ENCODE measurements around the gene USP31. TPM values are rescaled to one million over a fixed set of nuclear protein-coding genes. Genes with fewer than 3 reads are reported as not detected.

Gene USP31
- total RNA-seq, 1 experiment from 2014 or later: 6.7 TPM

- H3F3A ChIP-seq (ENCODE audit: low read length, unreplicated experiment): no peaks in the 10 kb centered on the region
- no peak overlapping the region for H3K27ac ChIP-seq (ENCODE audit: low read length)
- H4K20me1 ChIP-seq (ENCODE audit: low read length): no peaks in the 10 kb centered on the region
- BruUV-seq (replicated peaks): no TSS peak
- H3K9me3 ChIP-seq (ENCODE audit: low read length): no peaks in the 10 kb centered on the region
- no peak overlapping the region for H2AFZ ChIP-seq (ENCODE audit: low read length)
- no peaks in the 10 kb centered on the region for H3K79me2 ChIP-seq (ENCODE audit: low read length)
- H3K27me3 ChIP-seq (ENCODE audit: low read length): no peaks in the 10 kb centered on the region
- H3K4me3 ChIP-seq (ENCODE audit: low read length): no peak overlapping the region
- no peak for TF ChIP-seq EZH2phosphoT487 (IDR thresholded peaks at IDR 0.05; ENCODE audit: borderline replicate concordance, low read length)
- TF ChIP-seq CTCF (conservative IDR thresholded peaks at IDR 0.05; ENCODE audit: low read depth, low read length): no peak
- TF ChIP-seq EZH2 (IDR thresholded peaks at IDR 0.05; ENCODE audit: low read length, unreplicated experiment): no peak
- no peak overlapping the region for H3K9ac ChIP-seq (ENCODE audit: low read length)
- ChIA-PET POLR2A (ENCODE audit: unreplicated experiment) (no interaction called here), CTCF (no interaction called here)
- intact Hi-C loops (cut with micrococcal nuclease): no loop called here
- ATAC-seq (no peak), DNase-seq (no peak)
- H3K4me1 ChIP-seq (ENCODE audit: insufficient read depth, low read length): peaks cover 8% of the 10 kb centered on the region
- no peak overlapping the region for H3K4me2 ChIP-seq (ENCODE audit: low read length)
- H3K36me3 ChIP-seq (ENCODE audit: low read depth, low read length): no peaks in the 10 kb centered on the region
- H3K9me2 ChIP-seq (replicated peaks; ENCODE audit: low read length): no peaks in the 10 kb centered on the region
Observed at GRCh38 chr16:23074423-23074822, 74.8 kb downstream of the USP31 start.

DNA sequence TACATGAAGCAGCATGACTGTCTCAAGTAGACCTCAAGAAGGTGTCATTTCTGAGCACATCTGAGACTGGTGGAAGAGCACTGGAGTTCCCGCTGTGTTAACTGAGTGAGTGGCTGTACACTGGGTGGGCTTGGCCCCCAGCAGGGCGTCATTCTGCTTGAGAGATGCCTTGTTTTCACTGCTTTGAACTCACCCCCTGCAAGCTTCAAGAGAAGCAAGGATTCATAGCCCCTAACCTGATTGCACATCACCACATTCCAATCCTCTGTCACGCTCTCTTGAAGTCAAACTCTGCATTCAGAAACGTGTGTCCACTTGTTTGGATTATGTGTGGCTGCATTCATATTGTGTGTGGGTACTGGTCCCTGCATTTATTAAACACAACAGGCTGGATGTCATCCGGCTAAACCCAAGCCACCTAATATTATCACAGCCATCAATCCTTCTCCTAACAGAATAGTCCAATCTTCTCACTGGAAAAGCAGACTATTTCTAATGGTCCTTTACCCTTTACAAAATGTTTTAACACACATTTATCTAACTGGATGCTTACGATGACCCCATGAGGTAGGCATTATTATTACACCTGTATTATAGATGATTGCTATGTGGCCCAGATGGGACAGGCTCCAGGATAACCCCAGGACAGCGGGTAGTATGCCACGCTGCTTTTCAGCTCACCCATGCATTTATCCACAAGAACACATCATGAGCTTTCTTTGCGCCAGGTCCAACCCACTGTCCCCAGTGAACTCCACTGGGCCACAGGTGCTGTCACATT lies 76.3 kb downstream of the USP31 start:
- no peak overlapping the region for H2AFZ ChIP-seq (ENCODE audit: low read length)
- BruUV-seq (replicated peaks): no TSS peak
- H3K36me3 ChIP-seq (ENCODE audit: low read depth, low read length): no peaks in the 10 kb centered on the region
- H3K4me2 ChIP-seq (ENCODE audit: low read length): no peak overlapping the region
- H3F3A ChIP-seq (ENCODE audit: low read length, unreplicated experiment): no peaks in the 10 kb centered on the region
- peak; percentile 41; the same call in 1 of the 2 replicates for TF ChIP-seq CTCF (conservative IDR thresholded peaks at IDR 0.05; ENCODE audit: low read depth, low read length)
- TF ChIP-seq EZH2 (IDR thresholded peaks at IDR 0.05; ENCODE audit: low read length, unreplicated experiment): no peak
- no peak overlapping the region for H3K4me3 ChIP-seq (ENCODE audit: low read length)
- H4K20me1 ChIP-seq (ENCODE audit: low read length): no peaks in the 10 kb centered on the region
- intact Hi-C loops (cut with micrococcal nuclease): no loop called here
- CTCF ChIA-PET: no interaction called here
- H3K27me3 ChIP-seq (ENCODE audit: low read length): no peaks in the 10 kb centered on the region
- H3K27ac ChIP-seq (ENCODE audit: low read length): no peak overlapping the region
- POLR2A ChIA-PET (ENCODE audit: unreplicated experiment): no interaction called here
- H3K9me3 ChIP-seq (ENCODE audit: low read length): no peaks in the 10 kb centered on the region
- peak; percentile 31; the same call in 1 of the 2 replicates for ATAC-seq
- H3K4me1 ChIP-seq (ENCODE audit: insufficient read depth, low read length): peaks cover 4% of the 10 kb centered on the region; the same call in 1 of the 2 replicates
- no peak overlapping the region for H3K9ac ChIP-seq (ENCODE audit: low read length)
- H3K79me2 ChIP-seq (ENCODE audit: low read length): no peaks in the 10 kb centered on the region
- no peaks in the 10 kb centered on the region for H3K9me2 ChIP-seq (replicated peaks; ENCODE audit: low read length)
- peak; percentile 12 for DNase-seq

DNA sequence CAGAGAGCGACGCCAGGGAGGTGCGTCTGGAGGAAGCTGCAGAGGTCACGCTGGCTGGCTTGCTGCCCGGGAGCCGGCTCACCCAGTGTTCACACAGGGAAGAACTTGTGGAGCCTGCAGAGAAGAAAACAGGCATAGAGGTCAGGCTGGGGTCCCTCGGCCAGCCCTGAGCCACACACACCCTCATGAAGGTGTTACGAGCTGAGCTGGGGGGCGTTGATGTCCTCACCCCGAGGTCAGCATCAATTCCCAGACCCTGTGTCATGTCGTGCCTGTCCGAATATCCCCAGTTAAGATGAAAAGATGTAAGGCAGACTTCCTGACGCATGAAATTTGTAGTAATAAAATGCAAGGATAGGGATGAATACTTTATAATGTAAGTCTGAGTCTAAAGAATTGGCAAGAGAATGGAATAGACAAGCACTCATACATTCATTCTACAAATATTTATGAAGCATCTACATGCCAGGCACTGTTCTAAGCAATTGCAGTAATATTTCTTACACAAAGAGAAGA lies 77.1 kb downstream of the USP31 start:
- Histone ChIP-seq H3K27ac (ENCODE audit: low read length) (no peak overlapping the region), H3K36me3 (ENCODE audit: low read depth, low read length) (no peaks in the 10 kb centered on the region), H3K79me2 (ENCODE audit: low read length) (no peaks in the 10 kb centered on the region), H2AFZ (ENCODE audit: low read length) (no peak overlapping the region), H3K4me3 (ENCODE audit: low read length) (no peak overlapping the region), H3K4me1 (ENCODE audit: insufficient read depth, low read length) (peaks cover 4% of the 10 kb centered on the region; the same call in 1 of the 2 replicates), H3K27me3 (ENCODE audit: low read length) (no peaks in the 10 kb centered on the region), H3K4me2 (ENCODE audit: low read length) (no peak overlapping the region), H3K9ac (ENCODE audit: low read length) (no peak overlapping the region), H3F3A (ENCODE audit: low read length, unreplicated experiment) (no peaks in the 10 kb centered on the region), H4K20me1 (ENCODE audit: low read length) (no peaks in the 10 kb centered on the region), H3K9me3 (ENCODE audit: low read length) (no peaks in the 10 kb centered on the region), H3K9me2 (replicated peaks; ENCODE audit: low read length) (no peaks in the 10 kb centered on the region)
- intact Hi-C loops (cut with micrococcal nuclease): no loop called here
- DNase-seq (peak; percentile 29), ATAC-seq (peak; percentile 49; the same call in 1 of the 2 replicates)
- ChIA-PET CTCF (no interaction called here), POLR2A (ENCODE audit: unreplicated experiment) (no interaction called here)
- no peak for TF ChIP-seq CTCF (conservative IDR thresholded peaks at IDR 0.05; ENCODE audit: low read depth, low read length)
- TF ChIP-seq EZH2phosphoT487 (IDR thresholded peaks at IDR 0.05; ENCODE audit: borderline replicate concordance, low read length): no peak
- no peak for TF ChIP-seq EZH2 (IDR thresholded peaks at IDR 0.05; ENCODE audit: low read length, unreplicated experiment)
- no TSS peak for BruUV-seq (replicated peaks)
